ENCODE data around the gene NFYC.

The NFYC gene

DNA sequence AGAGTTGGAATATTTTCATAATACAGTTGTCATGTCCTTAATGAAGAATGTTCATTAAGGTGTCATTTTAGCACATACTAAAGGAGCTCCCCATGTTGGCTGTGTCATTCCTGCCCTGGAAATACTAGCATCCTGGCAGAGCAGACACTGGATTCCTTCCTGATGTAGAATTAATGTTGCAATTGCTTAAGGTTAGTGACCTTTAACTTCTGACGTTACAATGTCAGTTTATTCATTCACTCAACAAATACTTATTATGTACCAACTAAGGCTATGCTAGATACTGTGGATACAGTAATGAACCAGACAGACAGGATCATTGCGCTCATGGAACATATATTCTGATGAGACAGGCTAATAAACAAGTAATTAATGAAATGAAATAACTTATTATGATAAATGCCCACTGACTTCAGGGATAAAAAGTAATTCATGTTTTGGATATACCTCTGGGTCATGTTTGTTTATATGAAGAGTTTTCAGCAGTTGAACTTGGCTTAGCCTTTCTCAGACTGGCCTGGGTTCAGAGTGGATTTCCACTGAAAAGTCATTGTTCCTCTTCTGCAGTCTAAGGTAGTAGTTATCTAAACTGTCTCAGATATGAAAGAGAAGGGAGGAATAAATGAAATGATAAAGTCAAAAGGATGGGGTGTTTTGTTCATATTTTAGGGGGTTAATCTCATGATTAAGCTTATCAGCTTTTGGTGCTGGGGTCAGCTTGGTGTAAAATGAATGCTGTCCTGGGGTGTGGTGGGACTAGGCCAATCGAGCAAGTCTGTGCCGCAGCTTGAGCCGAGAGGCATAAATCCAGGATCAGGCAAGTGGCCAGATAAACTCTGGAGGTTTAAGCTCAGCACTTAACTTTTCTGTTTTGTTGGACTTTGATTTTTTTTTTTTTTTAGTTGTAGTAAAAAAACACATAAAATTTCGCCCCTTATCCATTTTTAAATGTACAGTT is 48.8 kb downstream of the NFYC start:
- DNase-seq = no peak

DNA sequence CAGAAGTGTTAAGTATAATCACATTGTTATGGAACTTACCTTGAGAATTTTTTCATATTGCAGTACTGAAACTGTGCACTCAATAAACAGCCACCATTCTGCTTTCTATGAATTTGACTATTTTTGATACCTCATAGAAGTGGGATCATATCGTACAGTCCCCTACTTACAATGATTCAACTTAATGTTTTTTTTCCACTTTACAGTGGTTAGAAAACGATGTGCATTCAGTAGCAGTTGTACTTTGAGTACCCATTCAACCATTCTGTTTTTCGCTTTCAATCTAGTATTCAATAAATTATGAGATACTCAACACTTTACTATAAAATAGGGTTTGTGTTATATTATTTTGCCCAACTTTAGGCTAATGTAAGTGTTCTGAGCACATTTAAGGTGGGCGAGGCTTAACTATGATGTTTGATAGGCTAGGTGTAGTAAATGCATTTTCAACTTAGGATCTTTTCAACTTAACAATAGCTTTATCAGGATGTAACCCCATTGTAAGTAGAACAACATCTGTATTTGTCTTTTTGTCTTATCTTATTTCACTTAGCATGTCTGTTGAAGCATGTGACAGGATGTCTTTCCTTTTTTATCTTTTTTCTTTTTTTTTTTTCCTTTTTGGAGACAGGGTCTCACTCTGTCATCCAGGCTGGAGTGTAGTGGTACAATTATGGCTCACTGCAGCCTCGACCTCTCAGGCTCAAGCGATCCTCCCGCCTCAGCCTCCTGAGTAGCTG is 49.7 kb downstream of the NFYC start:
- DNase-seq = no peak

DNA sequence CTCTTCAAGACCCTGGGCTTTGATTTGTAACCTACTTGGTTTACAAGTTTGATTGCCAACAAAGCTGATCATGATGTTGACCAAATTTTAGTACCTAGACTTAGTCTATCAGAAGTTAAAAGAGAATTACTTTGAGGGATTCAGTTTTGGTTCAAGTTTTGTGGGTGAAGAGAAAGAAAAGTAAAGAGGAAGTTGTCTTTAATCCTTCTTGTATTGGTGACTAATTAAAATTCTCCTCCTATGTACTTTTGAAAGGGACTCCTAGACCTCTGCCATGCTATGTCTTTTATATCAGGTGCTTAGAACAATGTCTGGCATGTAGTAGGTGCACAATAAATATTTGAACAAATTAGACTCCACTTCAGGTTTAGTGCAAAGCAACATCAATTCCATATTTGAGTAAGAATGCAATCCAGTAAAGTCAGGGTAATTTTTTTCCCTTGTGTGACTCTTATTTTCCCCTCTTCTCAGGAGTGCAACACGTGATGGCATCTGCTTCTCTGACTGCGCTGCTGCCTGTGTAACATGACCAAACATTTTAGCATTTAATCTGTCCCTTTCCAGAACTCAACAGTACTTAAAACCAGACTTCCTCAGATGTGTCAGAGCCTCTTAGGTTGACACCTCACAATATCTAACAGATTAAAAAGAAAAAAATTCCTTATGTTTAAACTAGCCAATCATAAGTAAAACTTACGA is 51.0 kb downstream of the NFYC start:
- DNase-seq = peak in 1 of 2 donors; percentile 12

GRCh38 chr1:40743452-40743851 is 51.9 kb downstream of the NFYC start:
- DNase-seq = no peak

- DNase-seq = no peak
Measured at GRCh38 chr1:40743860-40744259, 52.4 kb downstream of the NFYC start.

DNA sequence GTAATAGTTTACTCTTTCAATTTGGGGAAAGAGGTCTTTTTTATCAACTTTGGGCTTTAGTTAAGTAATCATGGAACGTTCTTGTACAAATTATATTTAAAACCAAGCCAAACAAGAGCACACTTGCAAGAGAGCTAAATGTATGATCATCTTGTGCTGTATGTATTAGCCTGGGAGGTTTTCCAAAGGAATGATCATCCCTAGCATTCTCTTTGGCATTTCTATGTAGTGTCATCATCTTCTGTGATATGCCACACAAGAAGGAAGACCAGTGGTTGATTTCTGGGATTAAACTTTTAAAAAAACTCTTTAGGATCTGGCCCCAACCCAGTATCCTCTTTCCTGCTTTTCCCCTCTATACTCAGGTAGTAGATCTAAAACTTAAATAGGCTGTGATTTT is 53.7 kb downstream of the NFYC start:
- no peak for DNase-seq

DNA sequence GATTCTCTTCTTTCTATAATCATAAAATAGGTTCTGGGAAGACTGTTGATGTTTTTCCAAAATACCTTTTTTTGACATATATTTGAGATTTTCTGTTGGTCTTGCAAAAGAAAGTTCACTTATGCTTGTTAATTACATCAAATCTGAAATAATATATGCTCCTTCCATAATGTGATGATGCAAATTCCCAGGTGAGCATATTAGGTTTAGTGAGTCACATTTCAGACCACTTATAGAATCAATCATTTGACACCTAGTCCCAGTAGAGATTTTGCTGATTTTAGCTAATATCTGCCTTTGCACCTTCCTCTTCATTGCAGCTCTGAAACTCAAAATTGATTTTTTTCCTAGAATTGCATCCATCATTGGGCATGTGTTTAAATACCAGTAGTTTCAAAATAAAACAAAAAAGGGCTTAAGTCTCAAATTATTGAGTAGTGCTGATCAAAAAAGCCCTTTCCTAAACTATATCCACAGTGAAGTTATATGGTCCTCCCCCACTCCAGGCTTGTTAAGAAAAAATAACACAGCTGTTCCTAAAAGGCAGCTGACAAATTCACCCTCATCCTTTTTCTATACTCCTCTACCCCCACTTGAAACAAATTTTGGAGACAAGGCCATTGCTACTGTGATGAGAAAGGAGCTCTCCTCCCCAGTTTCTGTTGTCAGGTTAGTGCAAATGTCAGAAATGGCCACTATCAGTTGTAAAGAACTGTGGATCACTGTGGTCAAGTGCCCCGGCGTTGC is 55.0 kb downstream of the NFYC start:
- no peak for DNase-seq

- no peak for DNase-seq
Measured at GRCh38 chr1:40748841-40749718, 57.6 kb downstream of the NFYC start.

DNA sequence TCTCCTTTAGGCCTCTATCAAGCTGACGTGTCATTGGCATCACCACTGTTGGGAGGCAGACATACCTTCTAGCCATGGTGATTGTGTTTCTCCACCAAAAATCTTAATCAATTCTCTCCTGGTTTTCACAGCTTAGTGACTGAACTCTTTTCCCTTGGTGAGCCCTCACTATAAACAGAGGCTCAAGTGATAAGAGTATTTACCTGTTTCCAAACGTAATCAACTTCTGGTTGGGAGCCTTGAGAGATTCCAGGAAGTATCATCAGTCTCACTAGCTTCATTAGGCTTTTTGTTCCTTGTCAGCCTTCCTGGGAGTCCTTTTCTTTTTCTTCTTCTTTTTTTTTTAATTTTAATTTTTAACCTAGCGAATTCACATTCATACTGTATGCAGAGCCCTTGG is 58.3 kb downstream of the NFYC start:
- DNase-seq = no peak

GRCh38 chr1:40750451-40750908 is 59.0 kb downstream of the NFYC start:
- no peak for DNase-seq

- no peak for DNase-seq
Measured at GRCh38 chr1:40751802-40752201, 60.3 kb downstream of the NFYC start.

DNA sequence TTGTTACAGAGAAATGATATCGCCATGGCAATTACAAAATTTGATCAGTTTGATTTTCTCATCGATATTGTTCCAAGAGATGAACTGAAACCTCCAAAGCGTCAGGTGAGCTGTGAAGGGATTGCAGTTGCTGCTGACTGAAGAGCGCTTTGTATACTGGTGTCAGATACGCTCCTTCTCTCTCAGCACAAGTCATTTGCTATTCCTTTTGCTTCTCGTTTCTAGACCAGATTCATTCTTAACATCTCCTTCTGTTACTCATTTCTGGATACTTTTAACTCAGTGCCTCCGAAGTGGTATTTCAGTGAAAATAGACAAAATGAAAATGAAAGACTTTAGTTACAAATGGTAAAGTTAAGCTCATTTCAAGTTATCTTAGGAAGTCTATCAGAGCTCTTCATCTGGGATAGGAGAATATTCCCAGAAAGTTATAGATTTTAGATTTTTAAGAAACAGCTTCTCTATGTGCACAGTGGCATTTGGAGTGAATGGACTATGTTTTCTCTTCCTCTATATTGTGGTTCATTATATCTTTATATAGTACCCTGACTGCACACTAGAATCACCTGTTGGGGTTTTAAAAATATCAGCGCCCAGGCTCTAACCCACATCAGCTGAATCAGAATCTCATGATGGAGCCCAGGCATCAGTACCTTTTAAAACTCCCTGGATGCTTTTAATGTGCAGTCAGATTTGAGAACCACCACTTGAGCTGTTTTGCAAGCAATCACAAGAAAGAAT is 61.8 kb downstream of the NFYC start:
- DNase-seq = no peak

DNA sequence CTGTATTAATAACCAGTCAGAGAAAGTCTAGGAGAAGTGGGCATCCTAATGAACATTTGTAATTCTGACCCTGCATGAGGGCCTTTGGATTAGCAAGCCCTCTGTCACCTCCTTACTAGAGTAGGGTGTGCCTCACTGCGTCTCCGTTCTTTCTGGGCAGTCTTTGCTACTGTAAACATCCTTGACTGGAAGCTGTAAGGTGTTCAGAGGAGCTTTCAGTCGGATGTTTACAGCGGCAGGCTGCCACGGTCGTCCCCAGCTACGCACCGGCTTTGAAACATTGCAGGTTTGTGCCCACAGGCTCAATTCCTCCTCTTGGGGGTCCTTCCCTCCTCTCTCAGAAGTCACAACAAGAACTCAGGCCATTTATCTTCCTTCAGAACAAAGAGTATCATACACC is 62.7 kb downstream of the NFYC start:
- no peak for DNase-seq

- DNase-seq = no peak
Measured at GRCh38 chr1:40755067-40755466, 63.6 kb downstream of the NFYC start.

- DNase-seq = no peak
Measured at GRCh38 chr1:40756523-40756922, 65.0 kb downstream of the NFYC start.

DNA sequence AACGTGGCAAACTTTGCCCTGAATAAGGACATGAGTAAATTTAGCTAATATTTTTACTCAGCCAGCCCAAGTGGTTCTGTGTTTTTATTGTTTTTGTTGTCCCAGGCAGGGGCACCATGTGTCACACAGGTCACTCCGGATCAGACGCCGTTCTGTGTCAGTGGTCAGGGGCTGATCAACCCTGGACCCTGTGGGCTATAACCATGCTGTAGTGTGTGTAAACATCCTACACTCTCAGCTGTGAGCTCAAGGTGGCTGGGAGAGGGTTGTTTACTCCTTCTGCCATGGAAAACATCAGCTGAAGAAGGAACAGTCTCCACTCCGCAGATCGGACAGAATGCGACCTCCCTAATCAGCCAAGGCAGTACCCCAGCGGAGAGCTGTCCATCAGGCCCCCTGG is 65.6 kb downstream of the NFYC start:
- DNase-seq = no peak

DNA sequence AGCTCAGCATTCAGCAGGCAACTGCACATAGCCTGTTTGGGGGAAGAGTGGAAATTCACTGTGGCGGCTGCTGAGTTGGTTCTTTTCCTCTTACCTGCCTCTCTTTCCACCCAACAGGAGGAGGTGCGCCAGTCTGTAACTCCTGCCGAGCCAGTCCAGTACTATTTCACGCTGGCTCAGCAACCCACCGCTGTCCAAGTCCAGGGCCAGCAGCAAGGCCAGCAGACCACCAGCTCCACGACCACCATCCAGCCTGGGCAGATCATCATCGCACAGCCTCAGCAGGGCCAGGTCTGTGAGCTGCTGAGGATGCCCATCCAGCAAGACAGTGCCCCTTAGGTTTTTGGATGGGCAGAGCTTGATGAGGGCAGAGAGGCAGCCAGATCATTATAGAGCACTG is 66.5 kb downstream of the NFYC start:
- DNase-seq = no peak

- DNase-seq = no peak
Measured at GRCh38 chr1:40758578-40759343, 67.3 kb downstream of the NFYC start.

DNA sequence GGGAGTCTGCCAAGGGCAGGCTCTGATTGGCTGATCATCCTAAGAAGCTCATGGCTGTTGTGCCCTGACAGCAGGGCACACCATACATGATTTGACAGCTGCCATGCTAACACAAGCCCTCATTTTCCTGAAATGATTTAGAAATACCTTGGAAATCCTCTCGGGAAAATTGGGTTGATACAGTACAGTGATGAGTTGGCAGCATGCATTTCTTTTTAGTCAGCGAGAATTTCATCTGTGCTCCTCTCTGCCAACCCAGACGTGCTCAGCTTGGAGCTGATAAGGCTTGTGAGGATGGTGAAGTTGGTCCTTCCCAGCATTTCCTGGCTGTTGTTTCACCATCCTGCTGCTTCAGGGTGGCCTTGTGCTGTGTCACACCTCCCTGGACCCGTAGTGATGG is 69.5 kb downstream of the NFYC start:
- DNase-seq = no peak
